GM19397 (cell line): ENCODE results near the gene PAK5.

Experiments
- ATAC-seq: cut with Tn5 transposase; IDR thresholded peaks from one replicate; pipeline ENCODE4 v1.9.1; 2021; ENCODE audit warnings: mild to moderate bottlenecking, moderate library complexity; ENCODE audit not compliant: unreplicated experiment

PAK5 gene

DNA sequence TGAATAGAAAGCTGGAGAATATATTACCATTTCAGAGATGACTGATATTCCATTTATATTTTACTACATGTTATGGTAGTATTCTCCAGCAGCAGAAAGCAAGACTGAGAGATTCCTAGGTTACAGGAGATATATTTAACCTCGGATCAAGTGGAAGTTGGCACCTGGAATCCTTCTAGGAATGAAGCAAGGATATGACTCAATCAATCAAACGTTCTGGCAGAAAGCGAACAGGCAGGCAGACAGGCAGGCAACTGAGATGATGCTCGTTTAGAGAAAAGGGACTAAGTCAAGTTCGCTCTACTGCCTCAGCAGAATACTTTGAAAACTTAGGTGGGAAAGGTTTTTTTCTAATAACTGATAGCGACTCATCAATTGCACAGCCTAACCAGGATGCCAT lies 46.2 kb downstream of the PAK5 start:
- ATAC-seq: no peak

DNA sequence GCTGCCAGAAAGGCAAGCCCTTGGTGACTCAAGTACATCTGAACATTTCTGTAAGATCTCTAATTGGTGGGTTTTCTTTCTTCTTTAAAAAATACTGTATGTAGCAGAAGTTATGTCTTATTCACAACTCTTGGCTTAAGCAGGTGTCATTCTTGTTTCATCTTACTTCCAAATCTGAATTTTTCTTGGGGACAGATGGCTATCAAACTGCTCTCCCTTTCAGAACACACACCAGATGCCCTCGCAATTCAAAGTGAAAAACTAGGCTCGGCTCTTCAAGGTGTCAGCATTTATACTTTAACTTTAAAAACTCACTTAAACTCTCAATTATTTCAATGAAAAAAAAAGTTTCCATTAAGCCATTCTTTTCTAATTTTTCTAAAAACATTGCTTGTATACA lies 49.7 kb downstream of the PAK5 start:
- no peak for ATAC-seq

DNA sequence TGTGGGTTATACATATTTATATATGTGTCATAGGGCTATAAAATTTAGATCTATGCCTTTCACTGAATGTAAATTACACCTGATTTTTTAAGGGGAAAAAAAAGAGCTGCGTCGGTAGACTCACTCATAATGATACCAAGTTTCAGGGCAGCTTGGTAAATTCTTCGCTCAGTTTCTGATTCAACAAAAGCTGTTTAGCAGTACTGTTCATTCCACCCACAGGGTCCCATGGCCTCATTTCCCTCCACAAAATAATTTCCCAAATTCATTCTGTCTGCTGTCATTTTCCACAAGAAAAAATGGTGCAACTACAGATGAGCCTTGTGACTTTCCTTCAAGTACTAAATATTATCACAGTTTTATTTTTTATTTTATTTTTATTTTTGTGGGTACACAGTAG lies 63.7 kb downstream of the PAK5 start:
- no peak for ATAC-seq

DNA sequence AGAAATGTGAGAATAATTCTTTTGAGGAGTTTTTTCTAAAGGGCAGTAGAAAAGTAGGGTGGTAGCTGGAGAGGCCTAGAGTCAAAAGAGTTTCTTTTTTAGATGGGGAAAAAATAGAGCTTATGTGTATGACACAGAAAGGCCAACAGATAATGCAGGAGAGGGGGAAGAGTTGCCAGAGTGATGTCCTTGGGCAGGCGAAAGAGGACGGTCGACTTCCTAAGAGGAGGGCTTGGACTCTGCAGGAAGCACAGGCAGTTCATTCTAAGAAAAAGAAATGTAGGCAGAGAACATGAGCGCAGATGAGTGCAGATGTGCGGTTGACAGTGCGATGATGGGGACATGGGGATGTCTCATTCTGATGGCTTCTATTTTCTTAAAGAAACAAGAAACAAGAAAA lies 68.9 kb downstream of the PAK5 start:
- ATAC-seq: no peak

DNA sequence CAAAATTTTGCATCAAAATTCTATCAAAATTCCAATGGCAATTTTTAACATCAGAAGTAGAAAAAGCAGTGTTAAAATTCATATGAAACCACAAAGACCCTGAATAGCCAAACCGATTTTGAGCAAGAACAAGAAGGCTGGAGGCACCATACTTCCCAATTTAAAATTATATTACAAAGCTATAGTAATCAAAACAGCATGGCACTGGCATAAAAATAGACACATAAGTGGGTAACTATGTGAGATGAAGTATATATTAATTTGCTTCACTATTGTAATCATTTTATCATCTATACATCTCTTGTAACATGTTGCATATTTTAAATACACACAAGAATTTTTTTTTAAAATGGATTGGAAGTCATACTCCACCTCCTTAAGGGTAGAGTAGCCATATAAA lies 77.4 kb downstream of the PAK5 start:
- ATAC-seq: no peak

DNA sequence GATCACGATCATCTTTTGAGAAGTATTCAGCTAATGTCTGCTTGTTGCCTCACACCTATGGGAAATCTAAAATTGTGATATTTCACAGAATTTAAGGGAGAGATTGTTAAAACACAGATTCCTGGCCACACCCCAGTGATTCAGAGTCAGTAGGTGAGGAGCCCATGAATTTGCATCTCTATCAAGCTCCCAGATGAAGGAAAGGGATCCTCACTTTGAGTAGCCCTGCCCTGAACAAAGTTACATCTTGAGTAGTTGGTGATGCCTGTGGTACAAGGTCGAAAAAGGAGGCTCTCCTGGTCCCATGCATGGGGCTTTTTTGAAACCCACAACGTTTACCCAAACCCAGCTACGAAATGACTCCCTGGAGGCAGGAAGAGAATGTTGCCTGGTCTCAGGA lies 79.5 kb downstream of the PAK5 start:
- no peak for ATAC-seq

DNA sequence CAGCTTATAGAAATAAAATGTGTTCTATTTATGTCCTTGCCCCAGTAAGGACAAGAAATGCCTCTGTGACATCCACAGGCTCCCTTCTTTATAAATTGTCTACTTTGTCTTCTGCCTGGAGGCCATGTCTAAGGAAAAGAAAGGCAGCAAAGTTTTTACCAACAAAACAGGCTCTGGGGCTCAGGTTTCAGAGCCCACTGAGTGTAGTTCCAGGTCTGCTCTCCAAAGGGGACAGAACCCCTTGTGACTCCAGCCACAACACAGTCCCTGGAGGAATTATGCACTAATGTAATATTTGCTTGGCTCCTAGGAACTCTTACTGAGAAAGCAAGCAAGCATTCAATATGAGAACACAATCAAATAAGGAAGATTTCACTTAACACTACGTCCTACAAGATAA lies 80.1 kb downstream of the PAK5 start:
- ATAC-seq: no peak

DNA sequence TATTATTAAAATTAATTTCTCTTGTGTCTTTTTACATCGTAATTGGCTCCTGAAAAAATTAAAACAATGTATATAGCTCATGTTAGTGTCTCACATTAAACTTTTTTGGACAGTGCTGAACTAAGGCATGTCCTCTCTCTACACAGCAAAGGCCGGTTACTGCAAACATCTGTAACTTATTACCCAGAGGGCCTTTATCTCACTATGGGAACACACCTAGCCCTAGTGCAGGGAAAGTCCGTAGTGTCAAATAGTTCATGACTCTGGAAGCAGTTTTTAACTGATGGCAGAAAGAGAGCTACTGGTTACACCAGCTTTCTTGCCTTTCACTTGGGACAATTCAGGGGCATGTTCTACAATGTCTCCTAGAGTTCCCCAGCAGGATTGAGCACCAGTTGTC lies 82.2 kb downstream of the PAK5 start:
- ATAC-seq: no peak

DNA sequence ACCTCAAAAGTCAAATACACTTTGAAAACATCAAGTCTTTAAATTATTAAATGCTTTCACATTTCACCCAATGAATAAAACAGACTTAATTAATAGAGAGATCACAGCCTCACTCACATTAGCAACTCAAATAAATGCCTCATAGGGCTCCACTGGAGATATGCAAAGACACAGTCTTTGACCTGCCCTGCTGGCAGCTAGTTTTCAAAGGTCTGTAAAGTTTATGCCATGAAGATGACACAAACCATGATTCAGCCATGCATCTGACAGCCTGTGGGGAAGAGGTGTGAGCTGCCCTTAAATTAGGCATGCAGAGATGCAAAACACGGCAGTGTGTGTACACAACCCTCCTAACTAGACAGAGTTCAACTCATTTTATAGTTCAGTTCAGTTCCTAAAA lies 83.6 kb downstream of the PAK5 start:
- no peak for ATAC-seq

DNA sequence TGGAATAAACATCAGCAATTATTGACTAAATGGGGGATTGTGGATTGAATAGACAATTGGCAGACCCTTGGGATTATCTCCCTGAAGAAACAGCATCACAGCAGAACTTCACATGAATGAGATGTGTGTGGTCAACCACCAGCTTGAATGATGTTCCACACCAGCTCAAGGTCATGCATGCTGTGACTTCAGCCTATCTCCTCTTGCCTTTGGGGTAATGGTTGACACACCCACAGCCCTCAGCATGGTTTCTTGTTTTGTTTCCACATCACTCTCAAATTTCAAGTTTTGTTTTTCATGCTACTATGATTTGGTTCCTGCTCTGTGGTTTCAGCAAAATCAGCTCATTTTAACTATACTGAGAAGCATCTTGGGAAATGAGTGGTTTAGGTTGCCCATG lies 94.3 kb downstream of the PAK5 start:
- no peak for ATAC-seq

DNA sequence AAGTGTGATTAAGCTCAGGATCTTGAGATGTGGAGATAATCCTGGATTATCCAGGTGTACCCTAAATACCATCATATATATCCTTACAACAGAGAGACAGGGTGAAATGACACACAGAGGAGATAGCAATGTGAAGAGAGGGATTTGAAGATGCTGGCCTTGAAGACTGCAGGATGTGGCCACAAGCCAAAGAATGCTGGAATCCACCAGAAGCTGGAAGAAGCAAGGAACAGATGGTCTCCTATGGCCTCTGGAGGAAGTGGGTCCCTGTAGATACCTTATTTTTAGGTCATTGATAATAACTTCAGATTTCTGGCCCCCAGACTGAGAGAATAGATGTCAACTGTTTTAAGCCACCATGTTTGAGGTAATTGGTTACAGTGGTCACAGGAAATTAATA lies 95.0 kb downstream of the PAK5 start:
- ATAC-seq: no peak

DNA sequence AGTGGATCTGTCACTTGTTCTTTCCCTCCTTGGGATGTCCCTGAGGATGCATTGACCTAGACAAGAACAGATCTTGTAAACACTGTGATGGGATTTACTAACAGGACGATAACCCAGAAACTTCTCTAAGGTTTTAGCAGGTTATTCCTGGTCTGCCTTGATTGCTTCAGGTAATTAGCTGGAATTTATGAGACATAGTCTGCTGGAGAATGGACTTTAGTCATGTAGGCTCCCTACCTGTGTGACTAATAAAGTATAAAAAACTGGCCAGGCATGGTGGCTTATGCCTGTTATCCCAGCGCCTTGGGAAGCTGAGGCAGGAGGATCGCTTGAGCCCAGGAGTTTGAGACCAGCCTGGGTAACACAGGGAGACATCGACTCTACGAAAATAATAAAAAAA lies 96.1 kb downstream of the PAK5 start:
- no peak for ATAC-seq

DNA sequence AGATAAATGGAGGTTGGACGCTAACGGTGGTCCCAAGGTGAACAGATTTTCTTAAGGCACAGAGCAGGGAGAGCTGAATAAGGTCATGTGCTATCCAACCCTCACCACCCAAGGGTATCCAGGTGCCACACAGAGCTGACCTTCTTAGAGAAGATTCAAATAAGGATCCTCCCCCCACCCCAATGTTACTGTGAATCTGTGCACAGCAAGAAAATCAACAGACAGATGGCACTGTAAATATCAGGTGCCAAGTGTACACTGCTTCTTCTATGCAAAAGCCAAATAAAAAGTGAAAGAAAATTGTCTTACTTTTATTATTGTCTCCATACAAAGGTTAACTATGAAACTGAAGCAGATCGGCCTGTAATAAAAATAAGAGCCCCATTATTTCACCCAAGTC lies 96.9 kb downstream of the PAK5 start:
- no peak for ATAC-seq

DNA sequence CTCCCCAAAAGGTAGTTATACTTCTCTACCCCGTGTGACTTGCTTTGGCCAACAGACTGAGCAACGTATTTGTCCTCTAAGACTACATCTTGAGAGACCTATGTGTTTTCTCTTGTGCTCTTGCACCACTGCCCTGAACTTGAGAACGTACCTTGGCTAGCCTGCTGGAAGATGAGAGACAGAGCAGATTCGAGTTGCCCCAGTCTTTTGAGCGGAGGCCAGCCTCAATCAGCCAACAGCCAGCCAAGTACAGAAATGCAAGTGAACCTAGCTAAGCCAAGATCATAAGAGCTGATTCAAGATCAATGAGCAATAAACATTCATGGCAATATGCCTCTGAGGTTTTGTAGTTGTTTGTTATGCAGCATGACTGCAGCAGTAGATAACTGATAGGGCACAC lies 98.4 kb downstream of the PAK5 start:
- ATAC-seq: no peak

DNA sequence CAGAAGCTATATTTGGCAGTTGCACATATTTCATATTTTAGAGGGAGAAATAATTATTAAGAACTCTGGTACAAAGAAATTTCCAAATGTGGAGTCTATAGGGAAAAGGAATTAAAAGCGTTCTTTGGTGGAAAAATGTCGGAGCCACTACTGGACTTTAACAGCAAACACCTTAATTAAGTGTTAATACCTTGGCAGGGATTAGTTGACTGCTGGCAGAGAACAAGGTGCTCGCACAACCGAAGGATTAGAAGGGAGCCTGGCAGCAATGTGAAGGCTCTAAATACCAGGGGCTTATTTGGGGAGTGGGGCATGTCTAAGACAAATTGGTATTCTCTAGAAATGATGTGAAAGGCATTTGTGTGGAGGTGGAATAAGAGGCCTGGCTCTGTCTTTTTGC lies 98.9 kb downstream of the PAK5 start:
- no peak for ATAC-seq

DNA sequence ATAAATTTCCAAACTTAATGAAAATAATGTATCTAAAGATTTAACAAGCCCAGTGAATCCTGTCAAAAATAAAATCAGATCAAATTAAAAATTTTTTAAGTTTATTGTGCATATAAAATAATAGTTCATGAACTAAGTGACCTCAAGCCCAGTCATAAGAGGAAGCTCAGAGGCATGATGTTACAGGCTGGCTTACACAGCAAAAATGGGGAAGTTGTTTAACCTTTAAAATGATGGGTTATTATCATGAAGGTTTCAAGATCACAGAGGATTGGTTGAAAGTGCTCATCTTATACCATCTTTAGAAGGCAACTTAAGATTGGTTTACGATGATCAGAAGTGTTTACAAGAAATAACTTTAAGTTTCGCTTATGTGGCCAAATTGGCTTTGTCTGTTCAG lies 102.5 kb downstream of the PAK5 start:
- ATAC-seq: no peak

DNA sequence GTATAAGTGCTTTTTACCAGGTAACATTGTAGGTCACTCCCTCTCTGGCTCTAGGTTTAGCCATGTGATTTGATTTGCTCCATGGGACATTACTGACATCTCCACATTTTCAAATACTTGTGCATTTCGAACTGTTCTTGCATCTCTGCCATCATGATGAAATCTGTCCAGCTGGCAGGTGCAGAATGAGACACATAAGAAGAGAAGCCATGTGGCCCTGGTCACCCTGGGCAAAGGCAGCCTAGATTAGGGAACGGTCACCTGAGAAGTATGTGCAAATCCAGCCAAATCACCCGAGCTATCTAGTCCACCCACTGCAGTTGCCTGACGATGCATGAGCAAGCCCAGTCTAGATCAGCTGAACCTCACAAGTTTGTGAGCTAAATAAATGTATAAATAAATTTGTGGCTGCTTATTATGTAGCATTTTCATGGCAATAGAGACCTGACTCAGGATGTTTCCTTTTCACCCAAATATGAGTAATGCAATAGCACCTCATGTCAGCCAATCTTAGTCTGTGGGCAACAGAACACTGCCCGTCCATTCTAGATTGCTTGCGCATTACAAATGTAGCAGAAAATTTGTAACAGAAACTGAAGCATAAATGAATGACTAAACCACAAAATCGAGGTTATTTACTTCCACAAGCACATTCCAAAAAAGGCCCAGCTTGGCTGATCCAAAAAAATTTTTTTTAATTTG lies 115.2 kb downstream of the PAK5 start:
- no peak for ATAC-seq

DNA sequence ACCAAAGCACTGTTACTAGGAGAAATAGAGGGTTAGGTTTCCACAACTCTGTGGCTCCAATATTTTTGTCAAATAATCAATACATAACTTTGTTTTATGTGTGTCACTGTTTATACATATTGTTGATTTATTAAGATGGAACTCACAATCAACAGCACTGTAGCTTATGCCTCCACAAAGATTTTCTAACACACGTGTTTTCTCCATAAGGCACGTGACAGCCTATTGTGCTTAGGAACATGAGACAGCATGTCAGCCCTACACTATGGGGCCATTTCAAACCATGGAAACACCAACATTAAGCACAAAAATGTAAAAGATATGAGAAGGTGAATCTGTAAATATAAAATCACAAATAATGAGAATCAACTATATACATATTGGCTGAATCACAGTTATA lies 127.0 kb downstream of the PAK5 start:
- no peak for ATAC-seq

DNA sequence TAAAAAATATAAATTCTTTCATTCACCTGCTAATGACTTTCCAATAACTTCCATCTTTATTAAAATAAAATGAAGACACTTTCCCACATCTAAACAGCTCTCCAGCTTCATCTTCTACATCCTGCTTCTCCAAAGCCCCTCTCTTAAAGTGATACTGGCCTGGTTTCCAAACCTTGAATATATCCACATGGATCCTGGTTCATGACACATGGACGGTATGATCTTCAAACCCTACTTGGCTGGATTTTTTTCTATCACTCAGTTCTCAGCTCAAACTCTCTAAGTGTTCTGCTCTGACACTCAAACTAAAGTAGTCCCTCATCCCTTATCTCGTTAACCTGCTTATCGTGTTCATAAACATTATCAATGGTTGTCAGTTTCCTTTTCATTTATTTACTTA lies 128.2 kb downstream of the PAK5 start:
- ATAC-seq: no peak

DNA sequence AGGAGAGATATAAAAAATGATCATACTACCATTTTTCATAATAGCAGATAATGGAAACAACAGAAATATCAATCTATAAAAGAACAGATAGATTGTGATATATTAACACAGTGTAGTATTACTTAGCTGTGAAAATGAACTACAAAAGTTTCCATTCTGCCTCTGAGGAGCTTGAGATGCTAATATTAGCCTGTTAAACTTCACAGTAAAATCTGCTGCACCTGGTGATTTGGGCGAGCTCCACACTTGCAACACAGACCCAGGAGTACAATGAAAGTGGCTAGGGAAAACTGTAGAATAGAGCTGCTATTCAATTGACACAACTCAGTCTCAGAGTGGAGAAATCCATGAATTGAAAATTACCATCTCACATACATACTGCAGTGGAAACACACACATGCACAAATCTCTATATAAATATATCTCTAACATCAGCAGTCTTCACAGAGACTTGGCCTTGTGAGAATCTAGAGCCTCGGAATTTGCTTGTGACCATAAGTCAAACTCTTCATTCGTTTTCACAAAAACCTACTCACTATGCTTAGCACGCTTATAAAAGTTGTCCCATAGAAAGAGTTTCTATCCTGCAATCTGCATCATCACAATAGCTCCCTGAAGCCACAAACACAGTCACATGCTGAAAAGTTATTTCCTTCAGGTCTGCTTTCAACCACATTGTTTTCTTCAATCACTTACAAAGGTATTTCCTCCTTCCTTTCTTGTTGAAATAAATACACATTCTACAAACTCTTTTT lies 133.0 kb downstream of the PAK5 start:
- no peak for ATAC-seq

DNA sequence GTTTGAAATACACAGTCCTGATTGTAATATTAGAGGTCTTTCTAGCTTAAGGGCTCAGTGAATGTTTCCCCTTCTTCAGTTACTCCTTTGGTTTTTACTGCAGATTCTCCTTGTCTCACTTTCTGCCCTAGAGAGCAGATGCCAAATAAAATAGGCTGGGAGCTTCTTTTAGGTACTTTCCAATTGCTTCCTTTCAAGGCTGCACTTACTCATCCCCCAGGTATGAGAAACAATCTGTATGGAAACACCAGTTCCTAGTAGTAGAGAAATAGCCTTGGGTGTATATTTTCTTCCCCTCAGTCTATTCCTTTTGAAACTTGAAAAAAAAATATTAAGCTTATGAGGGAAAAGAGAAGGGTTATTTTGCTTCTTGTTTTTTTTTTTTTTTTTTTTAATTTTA lies 139.7 kb downstream of the PAK5 start:
- no peak for ATAC-seq

DNA sequence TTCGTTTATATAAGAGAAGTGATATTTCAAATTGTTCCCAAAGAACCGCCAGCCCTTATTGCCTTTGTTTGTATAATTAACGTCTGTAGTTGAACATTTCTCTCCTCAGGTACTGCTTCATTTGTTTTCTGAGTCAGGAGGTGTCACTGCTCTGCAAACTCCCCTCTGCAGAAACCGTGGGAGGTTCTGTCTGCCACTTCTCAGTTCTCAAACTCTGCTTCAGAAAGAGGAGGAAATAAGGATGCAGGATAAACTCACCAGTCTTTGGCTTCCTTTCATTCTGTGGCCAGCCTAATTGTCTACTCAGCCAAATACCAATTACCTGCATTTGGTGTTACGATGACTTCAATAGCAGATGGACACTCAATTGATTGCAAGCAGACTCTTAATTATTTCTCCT lies 149.8 kb downstream of the PAK5 start:
- no peak for ATAC-seq

DNA sequence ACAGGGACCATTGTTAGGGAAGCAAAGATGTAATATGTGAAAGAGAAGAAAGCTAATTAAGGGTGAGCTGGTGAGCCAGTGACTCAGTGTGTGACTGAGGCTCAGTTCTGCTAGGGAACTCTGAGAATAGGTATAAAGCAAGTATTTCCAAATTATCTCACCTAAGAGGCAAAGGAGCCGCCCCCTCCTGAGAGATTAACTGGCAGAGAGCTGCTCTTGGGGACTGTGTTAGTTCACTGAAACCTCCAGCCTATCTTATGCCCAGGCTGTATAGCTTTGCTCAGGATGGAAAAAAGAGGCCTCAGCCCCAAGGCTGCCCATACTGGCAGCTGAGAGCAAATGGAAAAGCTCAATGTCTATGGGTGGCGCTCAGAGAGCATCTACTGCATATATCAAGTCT lies 152.0 kb downstream of the PAK5 start:
- no peak for ATAC-seq
